Measurements from ENCODE around the gene WDR89.

DNA sequence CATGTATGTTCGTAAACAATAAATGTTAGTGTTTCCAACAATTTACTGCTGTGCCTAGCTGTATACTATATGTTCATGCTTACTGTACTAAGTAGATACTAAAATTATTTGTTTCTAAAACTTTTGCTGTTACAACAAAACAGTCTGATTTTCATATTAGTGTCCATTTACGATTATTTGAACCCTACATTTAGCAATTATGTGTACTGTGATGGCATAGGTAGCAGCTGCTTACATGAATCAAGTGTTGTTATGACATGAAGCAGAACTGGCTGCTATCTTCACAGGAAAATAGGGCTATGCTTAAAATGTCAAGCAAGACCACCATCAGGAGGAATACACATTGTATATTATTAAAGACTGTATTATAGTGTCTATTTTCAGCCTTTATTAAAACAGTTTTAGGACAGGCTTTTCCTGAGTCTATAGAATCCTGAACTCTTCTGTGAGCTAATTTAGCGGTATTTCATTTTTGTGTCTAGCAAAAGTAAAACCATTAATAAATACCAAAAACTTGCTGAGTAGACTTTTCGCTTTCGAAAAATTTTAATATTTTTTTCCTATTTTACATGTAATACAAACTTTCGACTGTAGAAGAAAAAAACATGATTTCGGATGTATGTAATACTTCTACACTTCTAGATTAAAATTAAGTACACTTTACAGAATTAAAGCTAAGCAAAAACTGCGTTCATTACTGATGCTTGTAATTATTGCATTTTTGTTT lies 1.1 kb upstream of the WDR89 start:
- TF ChIP-seq, protein P1, sequence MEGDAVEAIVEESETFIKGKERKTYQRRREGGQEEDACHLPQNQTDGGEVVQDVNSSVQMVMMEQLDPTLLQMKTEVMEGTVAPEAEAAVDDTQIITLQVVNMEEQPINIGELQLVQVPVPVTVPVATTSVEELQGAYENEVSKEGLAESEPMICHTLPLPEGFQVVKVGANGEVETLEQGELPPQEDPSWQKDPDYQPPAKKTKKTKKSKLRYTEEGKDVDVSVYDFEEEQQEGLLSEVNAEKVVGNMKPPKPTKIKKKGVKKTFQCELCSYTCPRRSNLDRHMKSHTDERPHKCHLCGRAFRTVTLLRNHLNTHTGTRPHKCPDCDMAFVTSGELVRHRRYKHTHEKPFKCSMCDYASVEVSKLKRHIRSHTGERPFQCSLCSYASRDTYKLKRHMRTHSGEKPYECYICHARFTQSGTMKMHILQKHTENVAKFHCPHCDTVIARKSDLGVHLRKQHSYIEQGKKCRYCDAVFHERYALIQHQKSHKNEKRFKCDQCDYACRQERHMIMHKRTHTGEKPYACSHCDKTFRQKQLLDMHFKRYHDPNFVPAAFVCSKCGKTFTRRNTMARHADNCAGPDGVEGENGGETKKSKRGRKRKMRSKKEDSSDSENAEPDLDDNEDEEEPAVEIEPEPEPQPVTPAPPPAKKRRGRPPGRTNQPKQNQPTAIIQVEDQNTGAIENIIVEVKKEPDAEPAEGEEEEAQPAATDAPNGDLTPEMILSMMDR (IDR thresholded peaks at IDR 0.05), result no peak
- TF ChIP-seq GABPA (IDR thresholded peaks at IDR 0.05; ENCODE audit: low read depth), result no peak
- TF ChIP-seq, protein P2, sequence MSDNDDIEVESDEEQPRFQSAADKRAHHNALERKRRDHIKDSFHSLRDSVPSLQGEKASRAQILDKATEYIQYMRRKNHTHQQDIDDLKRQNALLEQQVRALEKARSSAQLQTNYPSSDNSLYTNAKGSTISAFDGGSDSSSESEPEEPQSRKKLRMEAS (IDR thresholded peaks at IDR 0.05; ENCODE audit: low read depth), result no peak
- TF ChIP-seq FOXM1 (IDR thresholded peaks at IDR 0.05; ENCODE audit: low read depth), result no peak
- TF ChIP-seq EP300 (IDR thresholded peaks at IDR 0.05; ENCODE audit: borderline replicate concordance in 1 of 2, low read depth in 1 of 2, low read length in 1 of 2), result no peak
- TF ChIP-seq TAF1 (IDR thresholded peaks at IDR 0.05; ENCODE audit: borderline replicate concordance, low read depth, low read length), result no peak
- TF ChIP-seq EZH2phosphoT487 (IDR thresholded peaks at IDR 0.05; ENCODE audit: borderline replicate concordance, low read depth), result no peak
- no peak for TF ChIP-seq CHD2 (IDR thresholded peaks at IDR 0.05; ENCODE audit: low read length, partially characterized antibody)
- no peak for TF ChIP-seq RXRA (IDR thresholded peaks at IDR 0.05; ENCODE audit: borderline replicate concordance, low read depth)
- TF ChIP-seq FOXJ3 (CRISPR knock-in tag; IDR thresholded peaks at IDR 0.05), result no peak
- no peak for TF ChIP-seq SIN3A (IDR thresholded peaks at IDR 0.05; ENCODE audit: borderline replicate concordance, low read depth, low read length)

Data from SK-N-SH (cell line).